Mammary epithelial cell (primary cell): ENCODE results near the gene QRFP.

ENCODE experiments used
- EZH2 ChIP-seq: IDR thresholded peaks from 2 replicates; pipeline ENCODE4 v1.6.1; 2012; ENCODE audit warnings: low read length, inconsistent platforms, borderline replicate concordance
- TF ChIP-seq, protein P1 (sequence below), 2 donors: IDR thresholded peaks in 1 of 2; conservative IDR thresholded peaks in 1 of 2; 2 replicates each; pipeline ENCODE4 v1.5.1; 2011 to 2012; ENCODE audit warnings: inconsistent platforms in 2 of 2, low read length in 2 of 2, mild to moderate bottlenecking in 2 of 2, control low read depth in 1 of 2, low read depth in 1 of 2; ENCODE audit not compliant: insufficient read depth in 1 of 2; ENCODE audit errors: extremely low read depth in 1 of 2

DNA sequence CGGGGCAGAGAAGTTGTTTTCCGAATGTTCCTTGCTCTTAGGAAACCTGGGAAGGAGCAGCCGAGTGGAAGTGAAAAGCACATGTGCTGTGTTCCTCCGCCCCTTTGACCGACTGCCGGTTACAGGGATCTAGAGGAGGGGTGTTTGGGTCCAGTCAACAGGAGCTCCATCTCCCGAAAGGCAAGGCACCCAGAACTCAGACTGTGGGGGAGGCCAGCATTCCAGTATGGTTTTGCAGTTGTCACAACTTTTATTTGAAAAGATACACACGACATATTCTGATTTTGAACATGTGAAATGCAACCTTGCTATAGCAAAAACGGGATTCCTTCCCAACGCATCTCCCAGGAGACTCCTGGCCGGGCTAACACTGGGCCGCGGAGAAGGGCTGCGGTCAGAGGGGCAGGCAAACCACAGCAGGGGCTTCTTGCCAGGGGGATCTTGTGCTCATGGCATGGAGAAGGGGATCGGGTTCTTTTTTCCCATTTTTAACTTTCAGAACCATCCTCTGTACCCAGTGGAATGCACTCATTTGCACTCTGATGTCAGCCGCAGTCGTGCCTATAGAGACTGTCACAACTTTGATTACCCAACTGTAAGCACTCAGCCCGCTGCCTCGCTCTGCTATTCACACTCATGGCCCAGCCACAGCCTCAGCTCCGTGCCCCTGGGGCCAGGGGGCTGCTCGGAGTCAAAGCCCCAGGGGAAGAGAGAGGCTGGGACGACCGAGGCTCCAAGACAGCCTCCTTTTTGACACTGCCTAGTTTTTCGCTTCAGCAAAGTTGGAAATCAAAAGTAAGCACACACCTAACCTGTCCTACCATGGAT, 3.9 kb downstream of the QRFP start:
- TF ChIP-seq, protein P1, sequence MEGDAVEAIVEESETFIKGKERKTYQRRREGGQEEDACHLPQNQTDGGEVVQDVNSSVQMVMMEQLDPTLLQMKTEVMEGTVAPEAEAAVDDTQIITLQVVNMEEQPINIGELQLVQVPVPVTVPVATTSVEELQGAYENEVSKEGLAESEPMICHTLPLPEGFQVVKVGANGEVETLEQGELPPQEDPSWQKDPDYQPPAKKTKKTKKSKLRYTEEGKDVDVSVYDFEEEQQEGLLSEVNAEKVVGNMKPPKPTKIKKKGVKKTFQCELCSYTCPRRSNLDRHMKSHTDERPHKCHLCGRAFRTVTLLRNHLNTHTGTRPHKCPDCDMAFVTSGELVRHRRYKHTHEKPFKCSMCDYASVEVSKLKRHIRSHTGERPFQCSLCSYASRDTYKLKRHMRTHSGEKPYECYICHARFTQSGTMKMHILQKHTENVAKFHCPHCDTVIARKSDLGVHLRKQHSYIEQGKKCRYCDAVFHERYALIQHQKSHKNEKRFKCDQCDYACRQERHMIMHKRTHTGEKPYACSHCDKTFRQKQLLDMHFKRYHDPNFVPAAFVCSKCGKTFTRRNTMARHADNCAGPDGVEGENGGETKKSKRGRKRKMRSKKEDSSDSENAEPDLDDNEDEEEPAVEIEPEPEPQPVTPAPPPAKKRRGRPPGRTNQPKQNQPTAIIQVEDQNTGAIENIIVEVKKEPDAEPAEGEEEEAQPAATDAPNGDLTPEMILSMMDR (conservative IDR thresholded peaks at IDR 0.05 in 1 of 2, IDR thresholded peaks at IDR 0.05 in 1 of 2; ENCODE audit: extremely low read depth in 1 of 2, insufficient read depth in 1 of 2, low read depth in 1 of 2, low read length in 2 of 2) = no peak
- no peak for TF ChIP-seq EZH2
